Occipital lobe (tissue), 2 donors: ENCODE results near the gene PSMD2. TPM values are rescaled to one million over a fixed set of nuclear protein-coding genes. Genes with fewer than 3 reads are reported as not detected.
A peak's percentile ranks its signal among the peaks of the same experiment; 100 is the strongest.

Source experiments
- DNase-seq: peaks from one replicate; lab custom pipeline; 2025; lab: John Stamatoyannopoulos, UW
- total RNA-seq: library from RNA; depleted of rRNA; stranded (reverse); fragments of >200 nt; gene quantifications from one replicate; pipeline ENCODE4 v1.2.3, GENCODE V29; 2014

PSMD2 gene
- total RNA-seq, 1 donor from 2014 or later: 244 TPM

DNA sequence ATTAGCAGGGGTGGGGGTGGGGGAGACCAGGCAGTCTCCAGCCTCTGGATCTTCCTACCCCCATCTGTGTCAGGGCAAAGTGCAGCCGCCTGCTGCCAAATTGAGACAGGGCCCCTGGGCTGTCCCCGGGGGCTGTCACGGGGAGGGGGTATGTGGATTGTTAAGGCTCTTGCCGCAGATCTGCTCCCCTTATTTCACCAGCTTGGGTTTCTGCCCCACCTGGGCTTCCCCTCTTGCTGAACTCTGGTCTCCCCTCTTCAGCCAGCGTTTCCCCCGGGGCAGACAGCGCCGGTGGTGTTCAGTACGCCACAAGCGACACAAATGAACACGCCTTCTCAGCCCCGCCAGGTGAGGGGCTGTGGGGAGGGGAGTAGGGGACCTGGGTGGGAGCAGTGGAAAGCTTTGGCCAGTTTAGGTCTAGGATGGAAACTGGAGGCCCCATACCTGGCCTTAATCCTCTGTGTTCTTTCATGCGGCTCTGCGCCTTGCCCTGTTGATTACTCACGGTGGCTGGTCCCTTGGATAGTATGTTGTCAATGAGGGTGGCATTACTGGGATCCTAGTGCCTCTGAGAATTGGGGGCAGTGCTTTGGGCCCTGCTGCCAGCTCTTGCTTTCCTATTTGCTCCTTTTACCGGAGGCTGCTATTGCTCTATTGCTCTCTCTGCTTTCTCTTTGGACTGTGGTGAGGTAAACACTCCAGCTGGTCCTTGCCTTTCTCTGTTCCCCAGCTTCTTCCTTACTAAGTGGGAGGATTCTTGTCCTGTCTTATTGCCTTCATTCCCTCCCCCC, 17.0 kb downstream of the PSMD2 start:
- DNase-seq: no peak

DNA sequence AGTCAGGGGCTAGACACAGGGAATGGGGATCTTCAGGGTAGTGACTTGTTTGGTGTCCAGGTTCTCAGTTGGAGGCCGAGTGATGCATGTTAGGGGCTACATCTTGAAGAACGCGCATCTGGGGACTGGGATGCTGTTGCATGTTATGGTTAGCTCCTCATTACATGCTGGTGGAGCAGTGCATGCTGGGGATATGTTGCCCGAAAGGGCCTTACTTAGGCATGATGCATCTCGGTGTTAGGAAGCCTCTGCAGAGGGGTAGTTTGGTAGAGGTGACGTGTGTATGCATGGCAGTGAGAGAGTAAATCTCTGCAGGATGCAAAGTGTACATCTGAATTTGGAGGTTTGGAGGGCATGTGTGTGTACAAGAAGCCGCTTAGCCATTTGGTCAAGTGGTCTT, 17.8 kb downstream of the PSMD2 start:
- no peak for DNase-seq

DNA sequence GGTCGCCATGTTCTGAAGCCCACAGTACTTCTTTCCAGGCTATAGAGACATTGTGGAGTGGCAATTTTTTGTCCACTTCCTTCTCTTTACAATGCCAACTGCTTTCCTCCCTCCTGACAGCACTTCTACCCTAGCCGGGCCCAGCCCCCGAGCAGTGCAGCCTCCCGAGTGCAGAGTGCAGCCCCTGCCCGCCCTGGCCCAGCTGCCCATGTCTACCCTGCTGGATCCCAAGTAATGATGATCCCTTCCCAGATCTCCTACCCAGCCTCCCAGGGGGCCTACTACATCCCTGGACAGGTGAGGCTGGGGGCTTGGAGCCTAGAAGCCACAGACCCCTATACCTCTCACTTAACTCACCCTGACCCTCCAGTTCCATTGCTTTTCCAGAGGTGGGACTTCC, 18.2 kb downstream of the PSMD2 start:
- no peak for DNase-seq

DNA sequence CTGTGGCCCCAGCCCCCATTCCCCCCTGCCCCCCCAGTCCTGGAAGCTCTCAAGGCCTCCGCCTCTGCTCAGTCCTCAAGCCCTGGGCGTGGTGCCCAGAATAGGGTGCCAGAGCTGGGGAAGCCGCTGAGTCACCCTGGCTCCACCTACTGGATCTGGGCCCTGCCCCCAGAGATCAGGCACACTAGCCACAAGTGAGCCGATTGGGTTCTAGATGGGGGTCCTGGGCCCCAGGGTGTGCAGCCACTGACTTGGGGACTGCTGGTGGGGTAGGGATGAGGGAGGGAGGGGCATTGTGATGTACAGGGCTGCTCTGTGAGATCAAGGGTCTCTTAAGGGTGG, 21.0 kb downstream of the PSMD2 start:
- DNase-seq: peak; percentile 90

DNA sequence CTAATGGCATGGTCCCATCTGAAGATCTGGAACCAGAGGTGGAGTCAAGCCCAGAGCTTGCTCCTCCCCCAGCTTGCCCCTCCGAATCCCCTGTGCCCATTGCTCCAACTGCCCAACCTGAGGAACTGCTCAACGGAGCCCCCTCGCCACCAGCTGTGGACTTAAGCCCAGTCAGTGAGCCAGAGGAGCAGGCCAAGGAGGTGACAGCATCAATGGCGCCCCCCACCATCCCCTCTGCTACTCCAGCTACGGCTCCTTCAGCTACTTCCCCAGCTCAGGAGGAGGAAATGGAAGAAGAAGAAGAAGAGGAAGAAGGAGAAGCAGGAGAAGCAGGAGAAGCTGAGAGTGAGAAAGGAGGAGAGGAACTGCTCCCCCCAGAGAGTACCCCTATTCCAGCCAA, 22.6 kb downstream of the PSMD2 start:
- DNase-seq: no peak

DNA sequence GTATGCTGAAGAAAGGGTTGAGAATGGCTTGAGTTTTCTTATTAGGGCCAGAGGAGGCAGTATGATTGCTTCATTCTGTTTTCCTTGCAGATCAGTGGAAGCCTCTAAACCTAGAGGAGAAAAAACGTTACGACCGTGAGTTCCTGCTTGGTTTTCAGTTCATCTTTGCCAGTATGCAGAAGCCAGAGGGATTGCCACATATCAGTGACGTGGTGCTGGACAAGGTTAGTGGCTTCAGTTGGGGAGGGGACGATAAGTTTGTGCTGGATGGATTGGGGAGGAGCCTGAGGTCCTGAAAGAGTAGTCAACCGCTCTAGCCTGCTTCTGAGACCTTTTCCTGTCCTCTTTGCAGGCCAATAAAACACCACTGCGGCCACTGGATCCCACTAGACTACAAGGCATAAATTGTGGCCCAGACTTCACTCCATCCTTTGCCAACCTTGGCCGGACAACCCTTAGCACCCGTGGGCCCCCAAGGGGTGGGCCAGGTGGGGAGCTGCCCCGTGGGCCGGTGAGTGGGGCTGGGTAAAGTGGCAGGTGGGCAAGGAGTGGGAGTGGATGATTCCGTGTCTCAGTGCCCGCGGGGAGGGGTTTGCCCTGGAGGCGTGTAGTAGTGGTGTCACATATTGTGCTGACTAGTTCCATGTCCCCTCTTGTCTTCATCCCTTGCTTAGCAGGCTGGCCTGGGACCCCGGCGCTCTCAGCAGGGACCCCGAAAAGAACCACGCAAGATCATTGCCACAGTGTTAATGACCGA, 23.9 kb downstream of the PSMD2 start:
- no peak for DNase-seq

DNA sequence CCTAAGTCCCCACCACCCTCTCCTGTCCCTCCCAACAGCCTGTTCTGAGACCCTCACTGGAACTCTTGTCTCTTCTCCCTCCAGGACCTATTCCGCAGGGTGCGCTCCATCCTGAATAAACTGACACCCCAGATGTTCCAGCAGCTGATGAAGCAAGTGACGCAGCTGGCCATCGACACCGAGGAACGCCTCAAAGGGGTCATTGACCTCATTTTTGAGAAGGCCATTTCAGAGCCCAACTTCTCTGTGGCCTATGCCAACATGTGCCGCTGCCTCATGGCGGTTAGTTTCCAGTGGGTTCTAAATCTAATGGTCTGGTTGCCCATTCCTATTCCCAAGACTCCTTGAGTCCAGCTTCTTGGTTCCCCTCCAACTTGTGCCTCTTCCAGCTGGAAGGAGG, 24.7 kb downstream of the PSMD2 start:
- DNase-seq: no peak

DNA sequence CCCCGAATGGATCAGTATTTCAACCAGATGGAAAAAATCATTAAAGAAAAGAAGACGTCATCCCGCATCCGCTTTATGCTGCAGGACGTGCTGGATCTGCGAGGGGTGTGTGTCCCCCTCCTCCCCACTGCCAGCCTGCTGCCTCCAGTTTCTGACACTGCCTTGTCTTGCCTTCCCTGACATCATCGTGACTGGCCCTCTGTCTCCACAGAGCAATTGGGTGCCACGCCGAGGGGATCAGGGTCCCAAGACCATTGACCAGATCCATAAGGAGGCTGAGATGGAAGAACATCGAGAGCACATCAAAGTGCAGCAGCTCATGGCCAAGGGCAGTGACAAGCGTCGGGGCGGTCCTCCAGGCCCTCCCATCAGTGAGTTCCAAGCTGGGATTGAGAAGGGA, 26.2 kb downstream of the PSMD2 start:
- no peak for DNase-seq

DNA sequence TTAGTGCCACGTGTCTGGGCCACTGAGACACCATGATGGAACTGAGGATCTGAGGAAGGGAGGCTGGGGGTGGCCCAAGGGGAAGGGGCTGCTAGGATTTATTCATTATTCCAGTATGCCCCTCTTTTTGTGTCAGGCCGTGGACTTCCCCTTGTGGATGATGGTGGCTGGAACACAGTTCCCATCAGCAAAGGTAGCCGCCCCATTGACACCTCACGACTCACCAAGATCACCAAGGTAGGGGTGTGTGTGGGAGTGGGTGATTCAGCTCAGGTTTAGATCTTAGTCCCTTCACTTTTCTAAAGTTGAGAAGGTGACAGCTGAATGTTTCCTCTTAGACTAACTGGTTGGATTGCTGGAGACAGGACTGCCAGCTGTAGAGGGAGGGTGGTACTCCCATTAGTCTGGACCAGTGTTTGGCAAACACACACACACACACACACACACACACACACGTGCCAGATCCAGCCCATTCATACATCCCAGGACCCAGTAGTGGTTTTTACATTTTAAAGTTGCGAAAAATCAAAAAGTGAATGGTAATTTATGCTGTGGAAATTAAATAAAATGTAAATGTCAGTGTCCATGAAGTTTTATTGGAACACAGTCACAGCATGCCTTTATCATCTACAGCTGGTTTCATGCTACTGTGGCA, 26.8 kb downstream of the PSMD2 start:
- DNase-seq: no peak

DNA sequence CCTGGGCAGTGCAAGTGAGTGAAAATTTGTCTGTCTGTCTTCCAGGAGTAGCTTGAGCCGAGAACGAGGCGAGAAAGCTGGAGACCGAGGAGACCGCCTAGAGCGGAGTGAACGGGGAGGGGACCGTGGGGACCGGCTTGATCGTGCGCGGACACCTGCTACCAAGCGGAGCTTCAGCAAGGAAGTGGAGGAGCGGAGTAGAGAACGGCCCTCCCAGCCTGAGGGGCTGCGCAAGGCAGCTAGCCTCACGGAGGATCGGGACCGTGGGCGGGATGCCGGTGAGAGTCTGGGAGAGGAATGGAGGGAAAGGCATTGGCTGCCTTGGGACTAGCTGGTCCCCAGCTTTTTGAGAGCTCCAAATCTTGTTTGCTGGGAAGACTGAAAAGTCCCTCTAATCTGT, 28.1 kb downstream of the PSMD2 start:
- no peak for DNase-seq

DNA sequence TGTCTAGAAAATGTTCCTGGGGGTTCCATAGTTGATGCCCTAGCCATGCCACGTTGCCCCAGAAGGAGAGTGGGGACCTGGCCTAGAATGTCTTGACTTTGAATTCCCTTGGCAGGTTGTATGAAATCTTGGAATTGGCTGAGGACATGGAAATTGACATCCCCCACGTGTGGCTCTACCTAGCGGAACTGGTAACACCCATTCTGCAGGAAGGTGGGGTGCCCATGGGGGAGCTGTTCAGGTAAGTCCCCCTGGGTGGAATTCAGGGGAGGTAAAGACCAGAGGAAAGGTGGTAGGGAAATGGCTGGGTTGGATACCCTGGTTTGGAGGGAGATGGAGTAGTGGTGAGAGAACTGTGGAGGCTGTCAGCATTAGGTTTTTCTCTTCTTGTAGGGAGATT, 29.5 kb downstream of the PSMD2 start:
- no peak for DNase-seq

DNA sequence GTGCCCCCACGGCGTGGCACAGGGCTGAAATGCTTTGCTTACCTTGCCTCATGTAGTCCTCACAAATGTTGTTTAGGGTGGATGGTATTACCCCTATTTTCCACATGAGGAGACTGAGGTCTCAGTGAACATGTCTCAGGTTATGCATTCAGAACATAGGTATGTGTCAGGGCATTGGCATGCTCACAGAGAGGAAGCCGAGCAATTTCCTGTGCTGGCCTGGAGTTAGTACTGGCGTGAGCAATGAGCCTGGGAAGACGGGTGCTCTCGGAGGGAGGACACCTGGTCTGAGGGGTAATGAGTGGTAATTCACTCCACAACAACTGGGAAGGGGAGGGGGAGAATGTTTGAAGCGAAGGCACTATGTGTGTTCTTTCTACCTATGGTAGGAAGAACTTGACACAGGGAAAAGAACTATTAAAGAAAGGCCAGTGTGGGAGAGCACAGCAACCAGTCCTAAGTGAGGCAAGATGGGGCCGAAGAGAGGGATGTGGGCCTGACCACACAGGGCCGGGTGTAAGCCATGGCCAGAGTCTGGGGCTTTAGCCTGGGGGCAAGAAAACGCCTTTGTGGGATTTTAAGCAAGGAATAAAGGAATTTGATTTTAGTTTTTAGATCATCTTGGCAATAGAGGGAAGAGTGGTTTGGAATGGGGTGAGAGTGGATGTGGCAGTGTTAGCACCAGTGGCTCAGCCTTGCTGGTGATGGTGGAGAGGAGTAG, 33.5 kb downstream of the PSMD2 start:
- DNase-seq: no peak

DNA sequence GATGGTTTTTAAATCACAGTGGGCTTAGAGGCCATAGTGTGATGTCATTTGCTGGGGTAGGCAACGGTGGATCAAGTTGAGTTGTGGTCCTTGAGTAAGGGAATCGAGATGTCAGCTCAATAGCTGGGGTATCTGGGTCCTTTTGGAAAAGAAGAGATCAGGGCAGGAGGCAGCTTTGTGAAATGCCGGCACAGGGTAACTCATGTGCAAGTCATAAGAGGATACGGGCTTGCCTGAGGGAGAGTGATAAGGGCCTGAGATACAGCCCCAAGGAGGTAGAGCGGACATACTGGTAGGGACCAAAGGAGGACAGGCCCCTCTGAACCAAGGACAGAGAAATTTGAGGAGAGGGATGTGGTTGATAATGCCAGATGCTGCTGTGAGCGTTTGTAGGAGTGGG, 34.1 kb downstream of the PSMD2 start:
- DNase-seq: no peak

DNA sequence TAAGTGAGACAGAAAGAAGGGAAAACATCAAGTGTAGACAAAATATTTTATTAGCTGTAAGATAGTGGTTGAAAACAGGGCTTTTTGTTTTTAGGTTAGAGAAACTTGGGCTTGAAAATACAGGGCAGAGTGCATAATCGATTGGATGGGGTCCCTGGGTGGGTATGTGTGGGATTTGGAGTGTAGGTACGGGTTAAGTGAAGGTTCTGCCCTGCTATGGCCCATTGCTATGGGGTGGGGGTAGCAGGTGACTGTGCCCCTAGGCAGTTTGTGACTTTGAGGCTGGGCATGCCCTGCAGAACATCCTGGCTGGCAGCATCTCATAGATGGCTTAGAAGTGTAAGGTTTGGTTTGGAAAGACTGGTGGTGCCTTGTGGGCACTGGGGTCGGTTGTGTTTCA, 34.7 kb downstream of the PSMD2 start:
- no peak for DNase-seq

DNA sequence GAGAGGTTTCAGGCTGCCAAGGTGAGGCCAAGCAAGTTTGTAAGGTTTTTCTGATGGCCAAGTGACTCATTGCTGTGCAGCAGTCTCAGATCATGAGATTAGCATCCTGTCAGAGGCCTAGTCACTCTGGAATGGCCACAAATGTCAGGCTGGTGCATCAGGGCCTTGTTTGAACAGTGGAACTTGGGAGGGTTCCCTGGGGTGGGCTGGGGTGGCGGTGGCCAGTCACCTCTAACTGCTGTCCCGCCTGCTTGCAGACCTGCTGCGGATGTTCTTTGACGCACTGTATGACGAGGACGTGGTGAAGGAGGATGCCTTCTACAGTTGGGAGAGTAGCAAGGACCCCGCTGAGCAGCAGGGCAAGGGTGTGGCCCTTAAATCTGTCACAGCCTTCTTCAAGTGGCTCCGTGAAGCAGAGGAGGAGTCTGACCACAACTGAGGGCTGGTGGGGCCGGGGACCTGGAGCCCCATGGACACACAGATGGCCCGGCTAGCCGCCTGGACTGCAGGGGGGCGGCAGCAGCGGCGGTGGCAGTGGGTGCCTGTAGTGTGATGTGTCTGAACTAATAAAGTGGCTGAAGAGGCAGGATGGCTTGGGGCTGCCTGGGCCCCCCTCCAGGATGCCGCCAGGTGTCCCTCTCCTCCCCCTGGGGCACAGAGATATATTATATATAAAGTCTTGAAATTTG, 35.6 kb downstream of the PSMD2 start:
- no peak for DNase-seq

DNA sequence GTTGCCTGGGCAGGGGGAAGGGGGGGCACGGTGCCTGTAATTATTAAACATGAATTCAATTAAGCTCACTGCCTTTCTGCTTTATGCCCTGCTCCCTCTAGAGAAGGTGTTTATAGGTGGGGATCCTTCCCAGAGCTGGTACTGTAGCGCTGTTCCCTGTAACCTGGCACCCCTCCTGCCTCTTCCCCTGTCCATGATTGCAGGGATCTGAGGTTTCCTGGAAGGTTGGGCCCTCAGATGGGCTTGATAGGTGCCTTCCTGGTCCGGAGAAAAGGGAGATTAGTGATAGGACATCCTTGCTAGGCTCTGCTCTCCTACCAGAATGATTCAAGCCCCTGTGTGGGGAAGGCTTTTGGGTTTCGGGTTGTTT, 36.2 kb downstream of the PSMD2 start:
- no peak for DNase-seq

DNA sequence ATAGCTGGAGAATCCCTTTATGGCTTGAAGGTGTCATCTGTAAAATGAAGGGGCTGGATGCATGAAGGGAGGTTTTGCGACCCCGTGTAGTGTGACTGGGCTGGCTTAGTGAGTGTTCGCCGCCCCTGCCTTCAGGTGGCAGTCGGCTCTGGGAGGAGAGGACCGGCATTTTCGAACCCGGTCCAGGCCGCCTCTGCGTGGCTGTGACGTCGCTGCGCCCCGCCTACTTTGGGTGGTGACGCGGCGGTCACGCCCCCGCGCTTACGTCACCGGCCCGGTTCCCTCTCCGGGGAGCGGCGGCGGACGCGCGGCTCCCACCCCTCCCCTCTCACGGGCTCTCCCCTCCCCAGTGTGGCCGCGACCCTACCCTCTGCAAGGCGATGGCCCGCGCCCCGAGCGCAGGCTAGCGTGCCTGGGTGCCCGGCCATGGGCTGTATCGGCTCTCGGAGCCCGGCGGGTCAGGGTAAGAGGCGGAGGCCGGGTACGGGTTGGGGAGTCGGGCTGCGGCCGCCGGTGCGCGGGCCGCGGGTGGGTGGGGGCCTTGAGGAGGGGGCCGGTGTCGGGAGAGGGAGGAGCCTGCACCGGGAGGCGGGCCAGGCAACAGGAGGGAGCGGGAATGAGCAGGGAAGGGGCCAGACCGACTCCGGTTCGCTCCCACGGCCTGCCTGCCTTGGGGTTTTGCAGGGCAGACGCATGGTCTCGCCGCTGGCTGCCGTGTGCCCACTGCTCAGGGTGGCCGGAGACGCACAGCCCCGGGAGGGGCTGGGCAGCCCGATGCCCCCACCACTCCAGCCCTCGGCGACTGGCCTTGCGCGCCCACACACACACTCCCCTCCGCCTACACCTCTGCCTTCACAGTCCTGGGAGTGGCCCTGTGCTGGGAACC, 36.9 kb downstream of the PSMD2 start:
- peak; percentile 79 for DNase-seq

DNA sequence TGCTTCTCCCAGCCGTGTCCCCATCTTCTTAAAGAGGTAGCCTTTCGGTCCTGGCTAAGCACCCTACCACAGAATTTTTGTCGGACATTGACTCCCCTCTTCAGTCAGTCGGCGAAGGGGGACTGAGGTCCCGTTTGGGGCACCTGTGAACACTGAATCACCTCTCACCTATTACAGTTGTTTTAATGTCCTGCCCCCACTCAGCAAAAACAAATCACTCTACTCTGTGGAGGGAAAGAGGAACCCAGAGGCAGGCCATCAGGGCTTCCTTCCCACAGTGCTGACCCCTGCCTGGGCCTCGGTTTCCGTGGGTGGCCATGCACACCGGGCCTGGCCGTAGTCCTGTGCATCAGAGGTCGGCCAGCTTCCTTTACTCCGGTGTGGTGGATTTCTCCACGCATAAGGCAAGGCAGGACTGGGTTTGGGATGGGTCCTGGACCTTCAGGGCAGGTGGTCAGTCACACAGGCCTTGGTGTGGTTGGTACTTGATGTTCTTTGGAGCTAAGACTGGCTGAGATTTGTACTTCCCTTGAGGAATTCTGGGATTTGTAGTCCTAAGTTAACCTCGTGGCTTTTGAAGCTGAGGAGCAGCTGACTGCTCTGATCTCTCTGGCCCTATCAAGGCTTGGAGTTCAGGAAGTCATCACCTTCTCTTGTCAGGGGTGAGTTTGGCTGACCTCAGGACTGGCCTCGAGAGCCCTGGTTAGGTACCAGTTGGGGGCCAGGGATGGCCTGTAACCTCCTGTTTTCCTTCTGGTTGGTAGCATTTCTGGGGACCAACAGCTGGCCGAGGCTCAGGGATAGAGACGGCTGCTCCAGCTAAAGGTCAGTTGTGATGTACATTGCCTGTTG, 37.7 kb downstream of the PSMD2 start:
- no peak for DNase-seq

DNA sequence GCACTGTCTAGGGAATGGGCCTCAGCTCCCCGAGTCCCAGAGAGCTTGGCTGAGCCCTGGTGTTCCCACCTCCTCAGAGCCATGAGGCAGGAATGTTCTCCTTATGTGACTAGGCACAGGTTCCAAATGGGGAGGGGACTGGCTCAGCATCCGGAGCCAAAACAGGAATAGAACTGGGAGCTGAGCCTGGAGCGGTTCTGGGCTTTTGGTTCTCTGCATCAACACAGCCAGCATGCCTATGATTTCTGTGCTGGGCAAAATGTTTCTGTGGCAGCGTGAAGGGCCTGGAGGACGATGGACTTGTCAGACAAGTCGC, 38.3 kb downstream of the PSMD2 start, which contains the start of gene FAM131A:
Gene FAM131A (plus strand): TSS at position 202 of the 316 bp plus-strand sequence. CDS start 31 bp downstream, at position 233.
- peak; percentile 72 for DNase-seq

DNA sequence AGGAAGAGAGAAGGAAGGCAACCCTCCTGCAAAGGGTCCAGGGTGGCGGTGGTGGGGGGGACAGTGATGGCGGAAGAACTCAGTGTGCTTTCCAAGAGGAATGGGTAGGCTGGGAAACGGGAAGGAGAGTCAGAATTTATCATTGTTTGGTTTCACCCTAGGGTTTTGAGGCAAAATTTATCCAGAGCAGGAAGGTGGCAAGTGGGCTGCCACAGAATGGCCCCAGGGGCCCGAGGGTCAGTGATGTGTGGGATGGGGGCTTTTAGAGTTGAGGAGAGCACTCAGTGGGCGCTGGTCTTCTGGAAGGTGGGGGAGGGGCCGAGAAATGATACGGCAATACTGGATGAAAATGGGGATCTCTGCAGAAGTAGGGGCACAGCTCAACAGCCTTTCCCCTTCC, 38.9 kb downstream of the PSMD2 start:
- no peak for DNase-seq
